GM06990 (cell line): ENCODE data around the gene STK16.

Experiments
- DNase-seq: peaks from one replicate; pipeline ENCODE4 v3.0.0-alpha.2; 2011; ENCODE audit not compliant: insufficient read length; ENCODE audit errors: extremely low read depth
- H3K27me3 ChIP-seq: replicated peaks from 2 replicates; pipeline ENCODE4 v1.6.0; 2011; ENCODE audit warnings: low read length; ENCODE audit not compliant: control insufficient read depth, insufficient read depth
- H3K36me3 ChIP-seq: 2 replicates; pipeline ENCODE4 v1.5.1; 2011; ENCODE audit warnings: low read length; ENCODE audit not compliant: control insufficient read depth, insufficient read depth
- H3K4me3 ChIP-seq: replicated peaks from 2 replicates; pipeline ENCODE4 v1.5.1; 2011; ENCODE audit warnings: low read depth, mild to moderate bottlenecking, control low read depth, low read length
- TF ChIP-seq, protein P1 (sequence below): IDR thresholded peaks from 2 replicates; pipeline ENCODE4 v1.5.1; 2011; ENCODE audit warnings: low read length, control low read depth, mild to moderate bottlenecking, inconsistent platforms; ENCODE audit not compliant: insufficient read depth, poor library complexity, severe bottlenecking

The STK16 gene

GRCh38 chr2:219213486-219214071 lies 31.7 kb upstream of the STK16 start:
- Histone ChIP-seq H3K27me3 (no peaks in the 10 kb centered on the region), H3K4me3 (no peak overlapping the region), H3K36me3 (peaks cover 15% of the 10 kb centered on the region)
- TF ChIP-seq, protein P1, sequence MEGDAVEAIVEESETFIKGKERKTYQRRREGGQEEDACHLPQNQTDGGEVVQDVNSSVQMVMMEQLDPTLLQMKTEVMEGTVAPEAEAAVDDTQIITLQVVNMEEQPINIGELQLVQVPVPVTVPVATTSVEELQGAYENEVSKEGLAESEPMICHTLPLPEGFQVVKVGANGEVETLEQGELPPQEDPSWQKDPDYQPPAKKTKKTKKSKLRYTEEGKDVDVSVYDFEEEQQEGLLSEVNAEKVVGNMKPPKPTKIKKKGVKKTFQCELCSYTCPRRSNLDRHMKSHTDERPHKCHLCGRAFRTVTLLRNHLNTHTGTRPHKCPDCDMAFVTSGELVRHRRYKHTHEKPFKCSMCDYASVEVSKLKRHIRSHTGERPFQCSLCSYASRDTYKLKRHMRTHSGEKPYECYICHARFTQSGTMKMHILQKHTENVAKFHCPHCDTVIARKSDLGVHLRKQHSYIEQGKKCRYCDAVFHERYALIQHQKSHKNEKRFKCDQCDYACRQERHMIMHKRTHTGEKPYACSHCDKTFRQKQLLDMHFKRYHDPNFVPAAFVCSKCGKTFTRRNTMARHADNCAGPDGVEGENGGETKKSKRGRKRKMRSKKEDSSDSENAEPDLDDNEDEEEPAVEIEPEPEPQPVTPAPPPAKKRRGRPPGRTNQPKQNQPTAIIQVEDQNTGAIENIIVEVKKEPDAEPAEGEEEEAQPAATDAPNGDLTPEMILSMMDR = no peak
- DNase-seq = no peak

DNA sequence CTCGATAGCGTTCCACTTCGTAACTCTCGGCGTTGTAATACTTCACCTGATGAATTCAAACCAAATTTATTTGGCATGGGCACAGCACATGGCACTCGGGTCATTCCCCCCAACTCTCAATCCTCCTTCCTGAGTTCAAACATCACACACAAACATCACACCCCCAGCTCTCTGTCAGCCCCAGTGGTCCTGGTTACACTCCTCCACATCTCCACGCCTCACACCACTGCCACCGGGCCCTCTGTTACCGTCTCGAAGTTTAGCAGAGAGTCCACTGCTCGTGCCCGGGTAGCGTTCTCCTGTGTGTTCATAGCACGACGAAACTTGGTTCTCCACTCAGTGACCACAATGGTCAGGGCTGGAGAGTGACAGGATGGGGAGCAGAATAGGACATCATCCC lies 31.1 kb upstream of the STK16 start:
- Histone ChIP-seq H3K4me3 (no peak overlapping the region), H3K27me3 (no peaks in the 10 kb centered on the region), H3K36me3 (peaks cover 12% of the 10 kb centered on the region)
- TF ChIP-seq, protein P1 = no peak
- DNase-seq = no peak

- no peak for DNase-seq
- TF ChIP-seq, protein P1 = no peak
- H3K4me3 ChIP-seq = no peak overlapping the region
- H3K27me3 ChIP-seq = no peaks in the 10 kb centered on the region
- H3K36me3 ChIP-seq = peaks cover 9% of the 10 kb centered on the region
These were observed 30.5 kb upstream of the STK16 start for GRCh38 chr2:219214786-219215185.

DNA sequence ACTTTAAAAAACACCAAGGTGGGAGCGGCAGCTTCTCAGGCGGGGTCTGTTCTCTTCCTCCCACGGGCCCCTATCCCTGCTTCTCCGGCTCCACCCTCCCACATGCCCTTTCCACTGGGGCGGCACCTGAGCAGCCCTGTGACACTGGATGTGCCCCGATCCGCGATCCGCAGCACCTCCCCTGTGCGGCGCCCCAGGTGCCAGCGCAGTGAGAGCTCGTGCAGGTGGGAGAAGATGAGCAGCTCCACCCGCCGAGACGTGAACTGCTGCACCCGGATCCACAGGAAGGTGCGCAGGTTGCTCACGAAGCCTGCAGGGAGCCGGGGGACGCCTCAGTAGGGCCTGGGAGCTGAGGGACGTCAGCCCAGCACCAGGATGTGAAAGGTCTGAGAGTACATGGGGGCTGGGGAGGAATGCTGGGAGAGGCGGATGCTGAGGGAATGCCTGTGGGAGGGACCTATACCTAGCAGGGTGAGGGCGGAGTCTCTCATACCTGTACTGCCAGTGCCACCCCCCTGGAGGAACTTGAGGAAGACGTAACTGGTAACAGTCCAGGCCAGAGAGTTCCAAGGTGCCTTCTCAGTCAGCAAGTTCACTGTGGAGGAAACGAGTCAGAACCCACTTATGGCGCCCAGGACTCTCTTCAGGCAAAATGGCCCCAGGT lies 29.3 kb upstream of the STK16 start:
- no peak for DNase-seq

GRCh38 chr2:219216535-219216915 lies 28.8 kb upstream of the STK16 start:
- Histone ChIP-seq H3K27me3 (no peaks in the 10 kb centered on the region), H3K4me3 (no peak overlapping the region), H3K36me3 (peaks cover 10% of the 10 kb centered on the region)
- TF ChIP-seq, protein P1 = no peak
- no peak for DNase-seq

More for the DNA sequence above, 29.3 kb upstream of the STK16 start:
- Histone ChIP-seq H3K36me3 (peaks cover 10% of the 10 kb centered on the region), H3K4me3 (no peak overlapping the region), H3K27me3 (no peaks in the 10 kb centered on the region)
- TF ChIP-seq, protein P1 = no peak
